Activated naive CD4-positive, alpha-beta T cell treated with anti-CD3 and anti-CD28 coated beads, Interleukin-2, amount 50 U/mL, for 72 hours (primary cell): ENCODE data around the gene TMC8. TPM values are rescaled to one million over a fixed set of nuclear protein-coding genes. Genes with fewer than 3 reads are reported as not detected.
"Not testable (repeated sequence)": the region's sequence is repeated elsewhere in the genome, so short reads cannot be mapped to it uniquely, and the experiment has no call there.

Experiments
- ATAC-seq, 2 donors: fragments of 150-1000 bp; cut with Tn5 transposase; 2 replicates each; pipeline ENCODE4 v1.10.0; 2021; ENCODE audit warnings: mild to moderate bottlenecking in 2 of 2, moderate library complexity in 2 of 2
- DNase-seq, 2 donors: peaks; one replicate each; pipeline ENCODE4 v3.0.0; 2021 to 2022; ENCODE audit warnings: low spot score in 2 of 2
- H3K27ac Mint-ChIP-seq, 2 donors: one replicate each; pipeline ENCODE4 v1.8.0; 2022; ENCODE audit warnings: mild to moderate bottlenecking in 2 of 2, mixed read lengths in 2 of 2
- H3K36me3 Mint-ChIP-seq, 2 donors: one replicate each; pipeline ENCODE4 v1.8.0; 2022; ENCODE audit warnings: mixed read lengths in 2 of 2
- H3K9me3 Mint-ChIP-seq, 2 donors: one replicate each; pipeline ENCODE4 v1.8.0; 2022; ENCODE audit warnings: mixed read lengths in 2 of 2
- total RNA-seq, 2 donors: library from RNA; stranded (reverse); gene quantifications; one replicate each; pipeline ENCODE4 v1.2.3, GENCODE V29; 2022

TMC8 gene
- total RNA-seq, 2 donors from 2014 or later: 165 to 187 TPM

DNA sequence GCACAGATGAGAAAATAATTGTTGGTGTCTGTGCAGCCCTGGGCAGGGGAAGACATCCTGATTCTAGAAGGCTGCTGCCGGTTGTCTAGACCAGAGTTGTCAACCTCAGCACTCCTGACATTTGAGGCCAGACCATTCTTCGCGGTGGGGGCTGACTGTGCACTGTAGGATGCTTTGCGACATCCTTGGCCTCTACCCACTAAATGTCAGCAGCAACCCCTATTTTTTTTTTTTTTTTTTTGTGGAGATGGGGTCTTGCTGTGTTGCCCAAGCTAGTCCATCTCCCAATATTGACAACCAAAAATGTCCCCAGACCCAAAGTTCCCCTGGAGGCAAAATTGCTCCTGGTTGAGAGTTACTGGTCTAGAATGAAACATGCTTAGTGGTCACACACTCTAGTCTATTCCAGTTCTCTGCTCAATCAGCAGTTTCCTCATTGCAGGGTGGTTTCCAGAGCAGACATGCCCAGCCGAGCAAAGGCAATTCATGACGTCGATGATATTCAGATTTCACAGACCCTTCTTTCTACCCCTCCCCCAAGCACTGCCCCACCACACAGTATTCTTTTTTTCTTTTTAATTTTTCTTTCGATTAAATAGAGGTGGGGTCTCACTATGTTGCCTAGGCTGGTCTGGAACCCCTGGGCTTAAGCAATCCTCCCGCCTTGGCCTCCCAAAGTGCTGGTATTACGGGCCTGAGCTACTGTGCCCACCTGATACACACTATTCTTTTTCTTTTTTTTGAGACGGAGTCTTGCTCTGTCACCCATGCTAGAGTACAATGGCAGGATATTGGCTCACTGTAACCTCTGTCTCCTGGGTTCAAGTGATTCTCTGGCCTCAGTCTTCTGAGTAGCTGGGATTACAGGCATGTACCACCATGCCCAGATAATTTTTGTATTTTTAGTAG is 24.6 kb downstream of the TMC8 start:
- Mint-ChIP-seq H3K27ac (peak overlapping the region in 1 of 2 donors; percentile 30), H3K36me3 (no peaks in the 10 kb centered on the region), H3K9me3 (no peaks in the 10 kb centered on the region)
- DNase-seq: no peak
- peak in 1 of 2 donors; percentile 71 for ATAC-seq

DNA sequence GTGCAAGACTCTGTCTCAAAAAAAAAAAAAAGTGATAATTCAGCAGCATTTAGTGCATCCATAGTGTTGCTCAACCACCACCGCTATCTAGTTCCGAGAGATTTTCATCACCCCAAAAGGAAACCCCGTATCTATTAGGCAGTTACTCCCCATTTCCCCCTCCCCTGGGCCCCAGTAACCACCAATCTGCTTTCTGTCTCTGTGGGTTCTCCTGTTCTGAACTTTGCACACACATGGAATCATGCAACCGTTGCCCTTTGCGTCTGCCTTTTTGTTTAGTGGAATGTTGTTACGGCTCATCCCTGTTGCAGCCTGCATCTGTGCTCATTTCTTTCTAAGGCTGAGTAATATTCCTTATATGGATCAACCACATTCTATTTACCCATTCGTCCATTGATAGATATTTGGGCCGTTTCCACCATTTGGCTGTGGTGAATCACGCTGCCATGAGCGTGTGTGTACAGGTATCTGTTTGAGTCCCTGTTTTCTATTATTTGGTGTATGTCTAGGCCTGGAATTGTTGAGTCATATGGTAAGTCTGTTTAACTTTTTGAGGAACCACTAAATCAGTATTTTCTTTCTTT is 29.1 kb downstream of the TMC8 start:
- H3K27ac Mint-ChIP-seq: peak overlapping the region in 1 of 2 donors; percentile 94
- DNase-seq (no peak), ATAC-seq (peak; percentile 73 to 93)
- no peaks in the 10 kb centered on the region for H3K9me3 Mint-ChIP-seq
- H3K36me3 Mint-ChIP-seq: no peaks in the 10 kb centered on the region

DNA sequence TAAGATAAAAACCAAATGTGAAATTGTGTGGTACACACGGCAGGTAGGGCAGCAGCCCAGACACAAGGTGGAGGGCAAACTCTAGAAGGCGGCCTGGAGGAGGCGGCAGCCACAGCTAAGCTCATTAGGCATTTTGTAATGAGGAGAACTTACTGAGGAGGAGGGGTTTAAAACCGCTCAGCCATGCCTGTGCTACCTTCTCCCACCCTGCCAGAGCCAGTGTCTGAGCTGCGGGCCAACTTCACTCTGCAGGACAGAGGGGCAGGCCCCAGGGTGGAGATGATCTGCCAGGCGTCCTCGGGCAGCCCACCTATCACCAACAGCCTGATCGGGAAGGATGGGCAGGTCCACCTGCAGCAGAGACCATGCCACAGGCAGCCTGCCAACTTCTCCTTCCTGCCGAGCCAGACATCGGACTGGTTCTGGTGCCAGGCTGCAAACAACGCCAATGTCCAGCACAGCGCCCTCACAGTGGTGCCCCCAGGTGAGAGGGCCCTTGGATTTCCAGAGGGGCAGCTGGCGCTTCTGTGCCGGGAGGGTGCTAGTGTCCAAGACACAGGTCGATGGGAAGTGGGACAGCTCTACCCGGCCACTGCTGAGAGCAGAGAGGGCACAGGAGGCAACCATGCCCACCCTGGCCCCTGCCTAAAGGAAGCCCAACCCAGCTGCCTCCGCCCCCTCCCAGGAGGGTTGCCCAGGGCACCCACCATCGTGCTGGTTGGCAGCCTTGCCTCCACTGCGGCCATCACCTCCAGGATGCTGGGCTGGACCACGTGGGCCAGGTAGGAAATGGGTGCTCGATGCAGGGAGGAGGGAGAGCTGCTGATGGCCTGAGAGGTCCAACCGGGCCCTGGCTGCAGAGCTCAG is 33.5 kb downstream of the TMC8 start:
- Mint-ChIP-seq H3K36me3 (no peaks in the 10 kb centered on the region), H3K27ac (no peak overlapping the region), H3K9me3 (no peaks in the 10 kb centered on the region)
- no peak for DNase-seq
- ATAC-seq: no peak

- Mint-ChIP-seq H3K9me3 (no peaks in the 10 kb centered on the region), H3K27ac (no peak overlapping the region), H3K36me3 (no peaks in the 10 kb centered on the region)
- DNase-seq (no peak), ATAC-seq (no peak)
These were observed 34.4 kb downstream of the TMC8 start for GRCh38 chr17:78164748-78165607.

GRCh38 chr17:78166416-78166815 is 35.8 kb downstream of the TMC8 start:
- H3K36me3 Mint-ChIP-seq: no peaks in the 10 kb centered on the region
- DNase-seq (no peak), ATAC-seq (no peak)
- no peaks in the 10 kb centered on the region for H3K9me3 Mint-ChIP-seq
- no peak overlapping the region for H3K27ac Mint-ChIP-seq

DNA sequence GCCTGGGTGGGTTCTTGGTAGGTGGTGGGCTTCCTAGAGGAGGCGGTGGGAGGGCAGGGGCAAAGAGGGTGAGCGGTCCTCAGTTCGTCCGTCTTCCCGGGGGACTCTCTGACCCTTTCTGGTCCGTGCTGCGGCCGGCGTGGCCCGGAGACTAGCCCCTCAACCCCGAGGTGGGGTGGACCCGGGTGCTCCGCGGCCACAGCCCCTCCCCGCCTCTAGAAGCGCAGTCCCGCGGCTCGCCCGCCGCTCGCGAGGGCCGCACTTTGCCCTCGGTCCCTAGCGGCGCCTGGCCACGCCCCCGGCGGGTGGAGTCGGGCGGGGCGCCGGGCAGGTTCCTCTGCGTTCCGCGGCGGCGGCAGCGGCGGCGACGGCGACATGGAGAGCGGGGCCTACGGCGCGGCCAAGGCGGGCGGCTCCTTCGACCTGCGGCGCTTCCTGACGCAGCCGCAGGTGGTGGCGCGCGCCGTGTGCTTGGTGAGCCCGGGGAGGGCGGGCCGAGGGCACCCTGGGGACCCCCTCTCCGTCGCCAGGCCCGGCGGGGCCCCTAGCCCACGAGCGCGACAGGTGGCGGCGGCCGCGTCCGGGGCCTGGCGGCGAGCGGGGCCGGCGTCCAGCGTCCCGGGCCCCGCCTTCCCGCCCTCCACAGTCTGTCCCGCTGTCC is 37.8 kb downstream of the TMC8 start, which contains the start of gene SYNGR2:
Gene SYNGR2, plus strand, starts transcription at position 340 of the 661 bp plus-strand sequence. Its CDS starts 36 bp downstream, at position 376.
- ATAC-seq (peak; percentile 81 to 86), DNase-seq (peak; percentile 82 to 95)
- Mint-ChIP-seq H3K36me3 (peaks cover 0 to 7% of the 10 kb centered on the region in 2 donors), H3K9me3 (no peaks in the 10 kb centered on the region), H3K27ac (peak within 1 kb of the TSS; percentile 83 to 87)

GRCh38 chr17:78168903-78169793 is 38.6 kb downstream of the TMC8 start:
- ATAC-seq (peak; percentile 46 to 64), DNase-seq (peak in 1 of 2 donors; percentile 76)
- no peaks in the 10 kb centered on the region for H3K9me3 Mint-ChIP-seq
- peaks cover 7 to 15% of the 10 kb centered on the region in 2 donors for H3K36me3 Mint-ChIP-seq
- H3K27ac Mint-ChIP-seq: peak overlapping the region; percentile 83 to 87

DNA sequence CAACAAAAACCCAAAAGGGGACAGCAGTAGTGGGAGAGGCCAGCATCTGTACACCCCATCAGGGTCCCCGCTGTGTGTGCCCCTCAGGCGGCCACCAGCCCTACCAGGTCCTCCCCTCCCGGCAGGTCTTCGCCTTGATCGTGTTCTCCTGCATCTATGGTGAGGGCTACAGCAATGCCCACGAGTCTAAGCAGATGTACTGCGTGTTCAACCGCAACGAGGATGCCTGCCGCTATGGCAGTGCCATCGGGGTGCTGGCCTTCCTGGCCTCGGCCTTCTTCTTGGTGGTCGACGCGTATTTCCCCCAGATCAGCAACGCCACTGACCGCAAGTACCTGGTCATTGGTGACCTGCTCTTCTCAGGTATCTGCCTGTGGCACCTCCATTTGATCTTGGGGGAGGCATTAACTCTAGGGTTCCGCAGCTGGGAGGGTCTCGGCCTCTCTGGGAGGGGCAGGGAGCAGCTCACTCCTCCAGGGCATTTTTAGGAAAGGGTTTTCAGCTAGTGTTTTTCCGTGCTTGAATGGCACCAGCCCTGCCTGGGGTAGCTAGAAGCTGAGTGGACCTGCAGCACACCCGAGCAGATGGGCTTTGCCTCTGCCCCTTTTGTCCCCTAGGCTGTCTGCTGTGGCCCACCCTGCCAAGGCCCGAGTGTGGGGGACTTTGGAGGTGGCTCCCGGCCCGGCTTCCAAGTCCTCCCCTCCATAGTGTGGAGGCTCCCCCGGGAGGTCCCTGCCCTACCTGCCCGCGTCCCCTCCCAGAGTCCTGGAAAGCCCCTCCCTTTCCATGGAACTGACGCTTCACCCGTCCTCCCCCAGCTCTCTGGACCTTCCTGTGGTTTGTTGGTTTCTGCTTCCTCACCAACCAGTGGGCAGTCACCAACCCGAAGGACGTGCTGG is 40.4 kb downstream of the TMC8 start:
- Mint-ChIP-seq H3K27ac (peak overlapping the region; percentile 77 to 83), H3K36me3 (peaks cover 7 to 17% of the 10 kb centered on the region in 2 donors), H3K9me3 (no peaks in the 10 kb centered on the region)
- no peak for ATAC-seq
- DNase-seq: no peak

DNA sequence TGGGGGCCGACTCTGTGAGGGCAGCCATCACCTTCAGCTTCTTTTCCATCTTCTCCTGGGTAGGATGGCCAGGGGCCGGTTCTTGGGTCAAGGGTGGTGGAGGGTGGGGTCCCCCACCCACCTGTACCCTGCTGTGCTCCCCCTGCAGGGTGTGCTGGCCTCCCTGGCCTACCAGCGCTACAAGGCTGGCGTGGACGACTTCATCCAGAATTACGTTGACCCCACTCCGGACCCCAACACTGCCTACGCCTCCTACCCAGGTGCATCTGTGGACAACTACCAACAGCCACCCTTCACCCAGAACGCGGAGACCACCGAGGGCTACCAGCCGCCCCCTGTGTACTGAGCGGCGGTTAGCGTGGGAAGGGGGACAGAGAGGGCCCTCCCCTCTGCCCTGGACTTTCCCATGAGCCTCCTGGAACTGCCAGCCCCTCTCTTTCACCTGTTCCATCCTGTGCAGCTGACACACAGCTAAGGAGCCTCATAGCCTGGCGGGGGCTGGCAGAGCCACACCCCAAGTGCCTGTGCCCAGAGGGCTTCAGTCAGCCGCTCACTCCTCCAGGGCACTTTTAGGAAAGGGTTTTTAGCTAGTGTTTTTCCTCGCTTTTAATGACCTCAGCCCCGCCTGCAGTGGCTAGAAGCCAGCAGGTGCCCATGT is 41.1 kb downstream of the TMC8 start:
- Mint-ChIP-seq H3K27ac (peak overlapping the region; percentile 55 to 83), H3K36me3 (peaks cover 7 to 17% of the 10 kb centered on the region in 2 donors)
- DNase-seq: not testable (repeated sequence)

GRCh38 chr17:78172249-78173051 is 41.9 kb downstream of the TMC8 start:
- no peak for DNase-seq
- no peaks in the 10 kb centered on the region for H3K9me3 Mint-ChIP-seq
- H3K36me3 Mint-ChIP-seq: peaks cover 7 to 17% of the 10 kb centered on the region in 2 donors
- H3K27ac Mint-ChIP-seq: peak overlapping the region; percentile 83 to 95
- ATAC-seq: no peak

More for the DNA sequence above, 41.1 kb downstream of the TMC8 start:
- not testable (repeated sequence) for ATAC-seq, H3K9me3 Mint-ChIP-seq

DNA sequence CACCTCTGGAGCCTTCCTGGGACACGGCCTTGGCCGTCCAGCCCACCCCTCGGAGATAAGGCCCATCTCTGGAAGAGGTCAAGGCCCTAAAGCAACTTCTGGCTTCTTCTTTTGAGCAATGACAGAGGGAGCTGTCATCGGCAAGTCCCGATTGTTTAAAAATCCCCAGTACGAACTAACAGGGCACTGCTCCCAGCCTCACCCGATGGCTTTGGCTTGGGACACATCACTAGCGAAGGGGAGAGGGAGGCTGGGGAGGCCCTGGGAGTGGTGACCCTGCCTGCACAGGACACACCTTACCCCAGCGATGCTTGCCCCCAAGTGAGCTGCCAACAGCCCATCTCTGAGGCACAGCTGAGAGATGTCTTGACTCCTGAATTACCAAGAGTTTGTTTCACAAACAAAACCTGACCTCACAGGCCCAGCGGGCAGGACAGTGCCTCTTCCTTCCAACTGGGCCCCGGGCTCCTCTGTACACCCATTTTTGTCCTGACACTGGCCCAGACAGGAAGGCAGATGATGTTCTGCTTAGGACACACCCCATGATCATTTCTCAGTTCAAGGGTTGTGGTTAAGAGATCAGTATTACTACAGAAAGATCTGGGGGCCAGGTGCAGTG is 42.6 kb downstream of the TMC8 start:
- peak overlapping the region; percentile 83 to 95 for H3K27ac Mint-ChIP-seq
- no peaks in the 10 kb centered on the region for H3K9me3 Mint-ChIP-seq
- peaks cover 7 to 19% of the 10 kb centered on the region in 2 donors for H3K36me3 Mint-ChIP-seq
- ATAC-seq (peak; percentile 39 to 51), DNase-seq (no peak)

GRCh38 chr17:78174346-78174869 is 43.8 kb downstream of the TMC8 start:
- H3K9me3 Mint-ChIP-seq: no peaks in the 10 kb centered on the region
- peaks cover 19 to 31% of the 10 kb centered on the region in 2 donors for H3K36me3 Mint-ChIP-seq
- no peak for ATAC-seq
- H3K27ac Mint-ChIP-seq: peak overlapping the region; percentile 83 to 95
- DNase-seq: no peak
